Lung (tissue), 12 donors: Measurements from ENCODE around the gene UVSSA. TPM values are rescaled to one million over a fixed set of nuclear protein-coding genes. Genes with fewer than 3 reads are reported as not detected.
"Not testable (repeated sequence)": the region's sequence is repeated elsewhere in the genome, so short reads cannot be mapped to it uniquely, and the experiment has no call there.

ENCODE experiments used
- ATAC-seq: fragments of 200-7000 bp; cut with Tn5 transposase; one replicate; pipeline ENCODE4 v1.9.1; 2020; ENCODE audit warnings: moderate number of reproducible peaks; ENCODE audit not compliant: insufficient read depth, low FRiP score
- DNase-seq, 3 donors: peaks; one replicate each; pipeline ENCODE4 v3.0.0-alpha.2; 2013 to 2017
- H3K27ac ChIP-seq, 2 donors: one replicate each; pipeline ENCODE4 v1.5.1; 2013; ENCODE audit warnings: mild to moderate bottlenecking in 2 of 2, moderate library complexity in 2 of 2, control low read depth in 1 of 2, inconsistent platforms in 1 of 2, low read depth in 1 of 2, low read length in 1 of 2
- H3K27me3 ChIP-seq, 3 donors: one replicate each; pipeline ENCODE4 v1.5.1; 2013; ENCODE audit warnings: low read length in 2 of 3; ENCODE audit not compliant: control insufficient read depth in 3 of 3, insufficient read depth in 3 of 3
- H3K36me3 ChIP-seq, 4 donors: one replicate each; pipeline ENCODE4 v1.5.1; 2013; ENCODE audit warnings: low read length in 4 of 4, mild to moderate bottlenecking in 1 of 4, moderate library complexity in 1 of 4; ENCODE audit not compliant: control insufficient read depth in 4 of 4, insufficient read depth in 4 of 4
- H3K4me1 ChIP-seq, 5 donors: one replicate each; pipeline ENCODE4 v1.5.1; 2013; ENCODE audit warnings: low read length in 5 of 5, mild to moderate bottlenecking in 2 of 5, moderate library complexity in 1 of 5; ENCODE audit not compliant: control insufficient read depth in 5 of 5, insufficient read depth in 5 of 5
- H3K4me3 ChIP-seq: one replicate; pipeline ENCODE4 v1.5.1; 2013; ENCODE audit warnings: mild to moderate bottlenecking, control low read depth, moderate library complexity
- H3K9ac ChIP-seq, 2 donors: one replicate each; pipeline ENCODE4 v1.5.1; 2013; ENCODE audit warnings: low read length in 2 of 2, control low read depth in 1 of 2; ENCODE audit not compliant: insufficient read depth in 1 of 2
- H3K9me3 ChIP-seq, 4 donors: one replicate each; pipeline ENCODE4 v1.5.1; 2013; ENCODE audit warnings: low read length in 3 of 4, mild to moderate bottlenecking in 1 of 4, moderate library complexity in 1 of 4; ENCODE audit not compliant: control insufficient read depth in 4 of 4, insufficient read depth in 3 of 4
- CTCF ChIP-seq: IDR thresholded peaks from 2 replicates; pipeline ENCODE4 v1.5.1; 2012; ENCODE audit warnings: mild to moderate bottlenecking; ENCODE audit errors: control extremely low read depth, extremely low read depth
- WGBS, 2 donors: extraction: QIAGEN DNeasy Blood & Tissue Kit; methylation state at CpG; one replicate each; pipeline ENCODE4 v1.1.7; 2013; 5-methylcytosine and 5-hydroxymethylcytosine counted together
- polyA plus RNA-seq, 2 donors: library from polyadenylated mRNA; stranded (reverse); fragments of 200-250 nt; gene quantifications; one replicate each; pipeline ENCODE4 v1.2.1, GENCODE V29; 2013
- total RNA-seq, 2 donors: library from RNA; depleted of rRNA in 1 of 2; stranded (reverse); fragments of >200 nt in 1 of 2; gene quantifications; one replicate each; pipeline ENCODE4 v1.2.1, GENCODE V29; 2014 to 2021
- donor health status: control.
- donor health status: control.
- donor health status: Bipolar disorder and iron deficiency.
- donor health status: healthy.
- donor health status: DM: yes; HTN: yes; CAD: no.

The UVSSA gene
- total and polyA plus RNA-seq, 4 donors, result 9.8 to 50.9 (median 17.7) TPM

- H3K9ac ChIP-seq, result no peak overlapping the region
- no peak for TF ChIP-seq CTCF
- H3K27ac ChIP-seq, result no peak overlapping the region
- no peaks in the 10 kb centered on the region for H3K27me3 ChIP-seq
- ATAC-seq (no peak), DNase-seq (no peak)
- H3K36me3 ChIP-seq, result peaks cover 2 to 55% (median 29%) of the 10 kb centered on the region in 4 donors
- no peak overlapping the region for H3K4me3 ChIP-seq
- peaks cover 0 to 3% (median 0%) of the 10 kb centered on the region in 4 donors for H3K9me3 ChIP-seq
- no peaks in the 10 kb centered on the region for H3K4me1 ChIP-seq
- 95 to 96% methylated on average over 8 of the region's 8 CpGs for WGBS, 2 donors
These were observed 23.8 kb upstream of the UVSSA start for GRCh38 chr4:1323280-1323634.

GRCh38 chr4:1323635-1324442 is 23.2 kb upstream of the UVSSA start:
- WGBS, 2 donors, result 93 to 97% methylated on average over 11 of the region's 11 CpGs
- Histone ChIP-seq H3K4me3 (no peak overlapping the region), H3K27ac (no peak overlapping the region), H3K4me1 (no peaks in the 10 kb centered on the region), H3K9me3 (peaks cover 0 to 3% (median 0%) of the 10 kb centered on the region in 4 donors), H3K9ac (no peak overlapping the region), H3K36me3 (peaks cover 2 to 58% (median 27%) of the 10 kb centered on the region in 4 donors), H3K27me3 (no peaks in the 10 kb centered on the region)
- no peak for DNase-seq
- TF ChIP-seq CTCF, result no peak
- no peak for ATAC-seq

- H3K9ac ChIP-seq, DNase-seq, H3K4me3 ChIP-seq, H3K4me1 ChIP-seq, H3K27ac ChIP-seq, ATAC-seq, H3K9me3 ChIP-seq, H3K27me3 ChIP-seq: not testable (repeated sequence)
- peaks cover 2 to 60% (median 21%) of the 10 kb centered on the region in 4 donors for H3K36me3 ChIP-seq
- 97 to 99% methylated on average over 20 of the region's 20 CpGs for WGBS, 2 donors
These were observed 22.4 kb upstream of the UVSSA start for GRCh38 chr4:1324443-1325175.

GRCh38 chr4:1325176-1325480 is 21.9 kb upstream of the UVSSA start:
- DNase-seq, result no peak
- 97% methylated on average over 11 of the region's 11 CpGs for WGBS, 2 donors
- Histone ChIP-seq H3K4me1 (no peaks in the 10 kb centered on the region), H3K9ac (no peak overlapping the region), H3K27me3 (no peaks in the 10 kb centered on the region), H3K27ac (no peak overlapping the region), H3K36me3 (peaks cover 2 to 63% (median 21%) of the 10 kb centered on the region in 4 donors), H3K4me3 (no peak overlapping the region), H3K9me3 (no peaks in the 10 kb centered on the region)
- TF ChIP-seq CTCF, result no peak
- no peak for ATAC-seq
